Parathyroid adenoma (tissue), 2 donors: ENCODE measurements around the gene PDSS2.

ENCODE experiments used
- H2AFZ ChIP-seq: fragments of 300-600 bp; sonication (generic); one replicate; pipeline ENCODE4 v1.7.0; 2017; ENCODE audit warnings: antibody characterized with exemption, mild to moderate bottlenecking
- H3K27ac ChIP-seq: fragments of 300-600 bp; sonication (generic); one replicate; pipeline ENCODE4 v1.7.0; 2017
- H3K27me3 ChIP-seq: fragments of 300-600 bp; sonication (generic); one replicate; pipeline ENCODE4 v1.7.0; 2017; ENCODE audit warnings: low read length; ENCODE audit not compliant: control insufficient read depth, insufficient read depth
- H3K36me3 ChIP-seq: fragments of 300-600 bp; sonication (generic); one replicate; pipeline ENCODE4 v1.7.0; 2017; ENCODE audit warnings: low read length; ENCODE audit not compliant: control insufficient read depth, insufficient read depth
- H3K4me1 ChIP-seq: fragments of 300-600 bp; sonication (generic); one replicate; pipeline ENCODE4 v1.7.0; 2017; ENCODE audit warnings: control low read depth
- H3K4me2 ChIP-seq: fragments of 300-600 bp; sonication (generic); one replicate; pipeline ENCODE4 v1.7.0; 2017; ENCODE audit warnings: low read length
- H3K4me3 ChIP-seq: fragments of 300-600 bp; sonication (generic); one replicate; pipeline ENCODE4 v1.7.0; 2017; ENCODE audit warnings: low read depth, low read length
- H3K79me2 ChIP-seq: fragments of 300-600 bp; sonication (generic); one replicate; pipeline ENCODE4 v1.7.0; 2017; ENCODE audit warnings: control low read depth
- H3K9ac ChIP-seq: fragments of 300-600 bp; sonication (generic); one replicate; pipeline ENCODE4 v1.7.0; 2017; ENCODE audit warnings: mild to moderate bottlenecking
- H3K9me3 ChIP-seq: fragments of 300-600 bp; sonication (generic); one replicate; pipeline ENCODE4 v1.7.0; 2017; ENCODE audit warnings: low read length; ENCODE audit not compliant: control insufficient read depth
- TF ChIP-seq, protein P1 (sequence below): fragments of 300-600 bp; sonication (generic); IDR thresholded peaks from one replicate; pipeline ENCODE4 v1.7.0; 2017; ENCODE audit warnings: antibody characterized with exemption, mild to moderate bottlenecking
- donor health status: primary hyperparathyroidism.

The PDSS2 gene

DNA sequence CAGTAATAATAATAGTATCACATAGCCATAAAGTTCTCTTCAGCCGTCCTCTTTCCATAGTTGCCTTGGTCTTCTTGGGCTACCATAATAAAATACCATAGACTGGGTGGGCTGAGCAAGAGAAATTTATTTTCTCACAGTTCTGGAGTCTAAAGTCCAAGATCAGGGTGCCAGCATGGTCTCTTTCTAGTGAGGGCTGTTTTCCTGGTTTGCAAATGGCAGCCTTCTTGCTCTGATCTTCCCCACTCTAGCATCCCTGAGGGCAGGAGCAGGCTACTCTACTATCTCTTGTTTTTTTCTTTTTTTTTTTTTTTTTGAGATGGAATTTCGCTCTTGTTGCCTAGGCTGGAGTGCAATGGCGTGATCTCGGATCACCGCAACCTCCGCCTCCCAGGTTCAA, 335.9 kb downstream of the PDSS2 start:
- Histone ChIP-seq H3K27ac (no peak overlapping the region), H3K27me3 (no peaks in the 10 kb centered on the region), H3K36me3 (no peaks in the 10 kb centered on the region), H3K4me1 (no peaks in the 10 kb centered on the region), H3K9me3 (no peaks in the 10 kb centered on the region), H3K79me2 (no peaks in the 10 kb centered on the region), H2AFZ (no peak overlapping the region), H3K9ac (no peak overlapping the region), H3K4me2 (no peak overlapping the region), H3K4me3 (no peak overlapping the region)
- TF ChIP-seq, protein P1, sequence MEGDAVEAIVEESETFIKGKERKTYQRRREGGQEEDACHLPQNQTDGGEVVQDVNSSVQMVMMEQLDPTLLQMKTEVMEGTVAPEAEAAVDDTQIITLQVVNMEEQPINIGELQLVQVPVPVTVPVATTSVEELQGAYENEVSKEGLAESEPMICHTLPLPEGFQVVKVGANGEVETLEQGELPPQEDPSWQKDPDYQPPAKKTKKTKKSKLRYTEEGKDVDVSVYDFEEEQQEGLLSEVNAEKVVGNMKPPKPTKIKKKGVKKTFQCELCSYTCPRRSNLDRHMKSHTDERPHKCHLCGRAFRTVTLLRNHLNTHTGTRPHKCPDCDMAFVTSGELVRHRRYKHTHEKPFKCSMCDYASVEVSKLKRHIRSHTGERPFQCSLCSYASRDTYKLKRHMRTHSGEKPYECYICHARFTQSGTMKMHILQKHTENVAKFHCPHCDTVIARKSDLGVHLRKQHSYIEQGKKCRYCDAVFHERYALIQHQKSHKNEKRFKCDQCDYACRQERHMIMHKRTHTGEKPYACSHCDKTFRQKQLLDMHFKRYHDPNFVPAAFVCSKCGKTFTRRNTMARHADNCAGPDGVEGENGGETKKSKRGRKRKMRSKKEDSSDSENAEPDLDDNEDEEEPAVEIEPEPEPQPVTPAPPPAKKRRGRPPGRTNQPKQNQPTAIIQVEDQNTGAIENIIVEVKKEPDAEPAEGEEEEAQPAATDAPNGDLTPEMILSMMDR: no peak

GRCh38 chr6:107122748-107123147, 336.6 kb downstream of the PDSS2 start:
- Histone ChIP-seq H3K4me3 (no peak overlapping the region), H3K4me1 (no peaks in the 10 kb centered on the region), H3K36me3 (no peaks in the 10 kb centered on the region), H3K27me3 (no peaks in the 10 kb centered on the region), H3K4me2 (no peak overlapping the region), H3K9ac (no peak overlapping the region), H3K27ac (no peak overlapping the region), H2AFZ (no peak overlapping the region), H3K9me3 (no peaks in the 10 kb centered on the region), H3K79me2 (no peaks in the 10 kb centered on the region)
- TF ChIP-seq, protein P1: no peak

GRCh38 chr6:107121964-107122495, 337.3 kb downstream of the PDSS2 start:
- Histone ChIP-seq H3K27me3 (no peaks in the 10 kb centered on the region), H3K4me3 (no peak overlapping the region), H3K79me2 (no peaks in the 10 kb centered on the region), H3K4me2 (no peak overlapping the region), H2AFZ (no peak overlapping the region), H3K9me3 (no peaks in the 10 kb centered on the region), H3K27ac (no peak overlapping the region), H3K36me3 (no peaks in the 10 kb centered on the region), H3K9ac (no peak overlapping the region), H3K4me1 (no peaks in the 10 kb centered on the region)
- TF ChIP-seq, protein P1: no peak

- TF ChIP-seq, protein P1: no peak
- Histone ChIP-seq H3K27ac (no peak overlapping the region), H3K27me3 (no peaks in the 10 kb centered on the region), H3K79me2 (no peaks in the 10 kb centered on the region), H3K4me2 (no peak overlapping the region), H3K4me1 (no peaks in the 10 kb centered on the region), H3K9me3 (no peaks in the 10 kb centered on the region), H2AFZ (no peak overlapping the region), H3K9ac (no peak overlapping the region), H3K4me3 (no peak overlapping the region), H3K36me3 (no peaks in the 10 kb centered on the region)
Measured at GRCh38 chr6:107121266-107121665, 338.1 kb downstream of the PDSS2 start.

DNA sequence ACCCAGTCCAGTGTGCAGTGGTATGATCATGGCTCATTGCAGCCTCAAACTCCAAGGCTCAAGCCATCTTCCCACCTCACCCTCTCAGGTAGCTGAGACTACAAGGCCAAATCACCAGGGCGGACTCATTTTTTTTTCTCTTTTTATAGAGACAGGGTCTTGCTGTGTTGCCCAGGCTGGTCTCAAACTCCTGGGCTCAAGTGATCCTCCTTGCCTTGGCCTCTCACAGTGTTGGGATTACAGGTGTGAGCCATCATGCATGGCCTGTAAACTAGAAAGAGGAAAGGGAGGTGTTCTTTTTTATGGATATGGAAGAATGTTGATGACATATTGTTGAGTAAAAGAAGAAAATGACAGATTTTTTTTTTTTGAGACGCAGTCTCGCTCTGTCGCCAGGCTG, 339.0 kb downstream of the PDSS2 start:
- Histone ChIP-seq H3K27ac (no peak overlapping the region), H3K4me3 (no peak overlapping the region), H3K9ac (no peak overlapping the region), H3K4me2 (no peak overlapping the region), H3K27me3 (no peaks in the 10 kb centered on the region), H3K36me3 (no peaks in the 10 kb centered on the region), H3K79me2 (no peaks in the 10 kb centered on the region), H3K4me1 (no peaks in the 10 kb centered on the region), H2AFZ (no peak overlapping the region), H3K9me3 (no peaks in the 10 kb centered on the region)
- TF ChIP-seq, protein P1: no peak
